Neural cell (in vitro differentiated cells): ENCODE results near the gene LRIT3.

Source experiments
- CTCF ChIP-seq: fragments of 450-650 bp; IDR thresholded peaks from 2 replicates; pipeline ENCODE4 v1.5.1; 2014; ENCODE audit warnings: antibody characterized with exemption, mild to moderate bottlenecking, moderate library complexity; ENCODE audit not compliant: poor library complexity, severe bottlenecking
- POLR2AphosphoS5 ChIP-seq: IDR thresholded peaks from 2 replicates; pipeline ENCODE4 v1.6.1; 2012
- RAD21 ChIP-seq: fragments of 450-650 bp; conservative IDR thresholded peaks from 2 replicates; pipeline ENCODE4 v1.6.1; 2014; ENCODE audit warnings: antibody characterized with exemption, mild to moderate bottlenecking, moderate library complexity
- SMC3 ChIP-seq: fragments of 450-650 bp; conservative IDR thresholded peaks from 2 replicates; pipeline ENCODE4 v1.6.1; 2014; ENCODE audit warnings: antibody characterized with exemption, mild to moderate bottlenecking, moderate library complexity; ENCODE audit not compliant: poor library complexity
- TF ChIP-seq, protein P1 (sequence below): IDR thresholded peaks from 2 replicates; pipeline ENCODE4 v1.6.1; 2012; ENCODE audit warnings: borderline replicate concordance

GRCh38 chr4:109861271-109861670 is 13.4 kb downstream of the LRIT3 start:
- TF ChIP-seq POLR2AphosphoS5, result no peak
- no peak for TF ChIP-seq CTCF
- TF ChIP-seq SMC3, result no peak
- TF ChIP-seq, protein P1, sequence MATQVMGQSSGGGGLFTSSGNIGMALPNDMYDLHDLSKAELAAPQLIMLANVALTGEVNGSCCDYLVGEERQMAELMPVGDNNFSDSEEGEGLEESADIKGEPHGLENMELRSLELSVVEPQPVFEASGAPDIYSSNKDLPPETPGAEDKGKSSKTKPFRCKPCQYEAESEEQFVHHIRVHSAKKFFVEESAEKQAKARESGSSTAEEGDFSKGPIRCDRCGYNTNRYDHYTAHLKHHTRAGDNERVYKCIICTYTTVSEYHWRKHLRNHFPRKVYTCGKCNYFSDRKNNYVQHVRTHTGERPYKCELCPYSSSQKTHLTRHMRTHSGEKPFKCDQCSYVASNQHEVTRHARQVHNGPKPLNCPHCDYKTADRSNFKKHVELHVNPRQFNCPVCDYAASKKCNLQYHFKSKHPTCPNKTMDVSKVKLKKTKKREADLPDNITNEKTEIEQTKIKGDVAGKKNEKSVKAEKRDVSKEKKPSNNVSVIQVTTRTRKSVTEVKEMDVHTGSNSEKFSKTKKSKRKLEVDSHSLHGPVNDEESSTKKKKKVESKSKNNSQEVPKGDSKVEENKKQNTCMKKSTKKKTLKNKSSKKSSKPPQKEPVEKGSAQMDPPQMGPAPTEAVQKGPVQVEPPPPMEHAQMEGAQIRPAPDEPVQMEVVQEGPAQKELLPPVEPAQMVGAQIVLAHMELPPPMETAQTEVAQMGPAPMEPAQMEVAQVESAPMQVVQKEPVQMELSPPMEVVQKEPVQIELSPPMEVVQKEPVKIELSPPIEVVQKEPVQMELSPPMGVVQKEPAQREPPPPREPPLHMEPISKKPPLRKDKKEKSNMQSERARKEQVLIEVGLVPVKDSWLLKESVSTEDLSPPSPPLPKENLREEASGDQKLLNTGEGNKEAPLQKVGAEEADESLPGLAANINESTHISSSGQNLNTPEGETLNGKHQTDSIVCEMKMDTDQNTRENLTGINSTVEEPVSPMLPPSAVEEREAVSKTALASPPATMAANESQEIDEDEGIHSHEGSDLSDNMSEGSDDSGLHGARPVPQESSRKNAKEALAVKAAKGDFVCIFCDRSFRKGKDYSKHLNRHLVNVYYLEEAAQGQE, result no peak
- TF ChIP-seq RAD21, result no peak
